Adrenal gland (tissue), 12 donors: ENCODE measurements around the gene UVRAG. TPM values are rescaled to one million over a fixed set of nuclear protein-coding genes. Genes with fewer than 3 reads are reported as not detected.

Experiments used
- DNase-seq, 7 donors: peaks; one replicate each; pipeline ENCODE4 v3.0.0-alpha.2; 2019 to 2020
- H3K27ac ChIP-seq, 5 donors: fragments of 200-600 bp; sonication (generic) in 4 of 5; 1 replicate in 3 of 5; 2 replicates in 2 of 5; pipeline versions ENCODE4 v1.5.1 to v1.8.0; 2016 to 2020; ENCODE audit warnings: mild to moderate bottlenecking in 1 of 5
- H3K27me3 ChIP-seq: fragments of 200-600 bp; 2 replicates; pipeline ENCODE4 v1.8.0; 2021
- H3K36me3 ChIP-seq, 2 donors: fragments of 200-600 bp; replicated peaks in 1 of 2; 1 replicate in 1 of 2; 2 replicates in 1 of 2; pipeline versions ENCODE4 v1.5.1 to v1.8.0; 2018 to 2022
- H3K4me1 ChIP-seq, 2 donors: fragments of 200-600 bp; replicated peaks in 1 of 2; 1 replicate in 1 of 2; 2 replicates in 1 of 2; pipeline versions ENCODE4 v1.5.1 to v1.8.0; 2018 to 2021
- H3K4me3 ChIP-seq, 4 donors: fragments of 200-600 bp; sonication (generic) in 3 of 4; one replicate each; pipeline ENCODE4 v1.5.1; 2016 to 2018
- H3K9me3 ChIP-seq, 3 donors: fragments of 200-600 bp; sonication (generic) in 1 of 3; replicated peaks in 1 of 3; 1 replicate in 2 of 3; 2 replicates in 1 of 3; pipeline versions ENCODE4 v1.5.1 to v1.8.0; 2016 to 2021
- POLR2A ChIP-seq, 2 donors: fragments of 450-650 bp; IDR thresholded peaks; one replicate each; pipeline ENCODE4 v1.6.1; 2017; ENCODE audit warnings: antibody characterized with exemption in 2 of 2, mild to moderate bottlenecking in 2 of 2, moderate library complexity in 1 of 2
- WGBS, 4 donors: extraction: QIAGEN DNeasy Blood & Tissue Kit in 2 of 4; methylation state at CpG; one replicate each; pipeline versions ENCODE4 v1.1.5 to v1.1.7; 2013 to 2017; 5-methylcytosine and 5-hydroxymethylcytosine counted together
- intact Hi-C, 2 donors: fragments of 100-400 bp; cut with DNase I; formaldehyde crosslinking; loops; one replicate each; pipeline versions ENCODE4 v1.14.1 to v1.15.0; 2022 to 2023
- polyA plus RNA-seq, 3 donors: library from polyadenylated mRNA; stranded (reverse); fragments of 200-250 nt in 2 of 3; fragments of 350-450 nt in 1 of 3; fragmentation: Illumina TruSeq in 1 of 3; extraction: RNeasy Lipid Tissue Mini Kit (QIAGEN cat#74804) in 1 of 3; gene quantifications; one replicate each; pipeline ENCODE4 v1.2.3, GENCODE V29; 2013 to 2014
- total RNA-seq, 9 donors: library from RNA; depleted of rRNA in 4 of 9; stranded (reverse); fragments of >200 nt in 4 of 9; fragments of 120-200 nt in 1 of 9; fragmentation: NEBNext Ultra II Directional in 1 of 9; extraction: Animal tissue kit (Norgen Biotek cat#: 25700) in 1 of 9; gene quantifications; one replicate each; pipeline versions ENCODE4 v1.1.0 to v1.2.4, GENCODE V29; 2013 to 2023
- TF ChIP-seq, protein P1 (sequence below), 6 experiments: fragments of 450-650 bp in 4 of 6; fragments of 200-600 bp in 2 of 6; sonication (generic) in 1 of 6; IDR thresholded peaks; 1 replicate in 5 of 6; 2 replicates in 1 of 6; pipeline versions ENCODE4 v1.5.1 to v1.8.0; 2016 to 2021; ENCODE audit warnings: antibody characterized with exemption in 6 of 6, mild to moderate bottlenecking in 2 of 6, moderate library complexity in 1 of 6
- donor health status: healthy with polysubstance abuse.
- donor health status: Bipolar disorder and iron deficiency.
- donor health status: DM: yes; HTN: yes; CAD: no.
- donor health status: DM: no; HTN: no; CAD: no.
- donor health status: DM: no; HTN: no; CAD: no.
- donor health status: DM: yes; HTN: yes; CAD: no.

UVRAG gene
- total and polyA plus RNA-seq, 12 donors: 10.9 to 61.4 (median 28.5) TPM

DNA sequence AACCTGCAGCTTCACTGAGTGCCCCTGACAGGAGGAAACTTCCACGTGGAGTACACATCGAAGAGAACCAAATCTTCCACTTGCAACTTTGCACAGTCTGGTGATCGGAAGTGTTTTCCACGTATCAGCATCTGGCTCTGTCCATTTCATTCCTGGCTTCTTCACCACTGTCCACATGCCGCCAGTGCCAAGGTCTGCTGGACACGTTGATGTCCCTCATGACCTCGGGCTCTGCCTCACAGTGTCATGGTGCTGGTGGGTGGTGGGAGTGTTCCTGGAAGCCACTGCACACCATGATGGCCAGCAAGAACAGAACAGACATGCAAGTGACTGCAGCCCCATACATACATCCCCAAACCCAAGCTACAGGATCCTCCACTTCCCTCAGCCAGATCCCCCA lies 342.9 kb downstream of the UVRAG start:
- peak in 1 of 7 donors; percentile 25 for DNase-seq
- Histone ChIP-seq H3K4me3 (no peak overlapping the region), H3K27me3 (no peaks in the 10 kb centered on the region), H3K4me1 (peaks cover 9 to 10% of the 10 kb centered on the region in 2 donors), H3K27ac (no peak overlapping the region), H3K9me3 (no peaks in the 10 kb centered on the region), H3K36me3 (no peaks in the 10 kb centered on the region)
- WGBS, 4 donors: 72 to 76% (median 75%) methylated on average over 3 to 7 of the region's 7 CpGs
- TF ChIP-seq, protein P1, sequence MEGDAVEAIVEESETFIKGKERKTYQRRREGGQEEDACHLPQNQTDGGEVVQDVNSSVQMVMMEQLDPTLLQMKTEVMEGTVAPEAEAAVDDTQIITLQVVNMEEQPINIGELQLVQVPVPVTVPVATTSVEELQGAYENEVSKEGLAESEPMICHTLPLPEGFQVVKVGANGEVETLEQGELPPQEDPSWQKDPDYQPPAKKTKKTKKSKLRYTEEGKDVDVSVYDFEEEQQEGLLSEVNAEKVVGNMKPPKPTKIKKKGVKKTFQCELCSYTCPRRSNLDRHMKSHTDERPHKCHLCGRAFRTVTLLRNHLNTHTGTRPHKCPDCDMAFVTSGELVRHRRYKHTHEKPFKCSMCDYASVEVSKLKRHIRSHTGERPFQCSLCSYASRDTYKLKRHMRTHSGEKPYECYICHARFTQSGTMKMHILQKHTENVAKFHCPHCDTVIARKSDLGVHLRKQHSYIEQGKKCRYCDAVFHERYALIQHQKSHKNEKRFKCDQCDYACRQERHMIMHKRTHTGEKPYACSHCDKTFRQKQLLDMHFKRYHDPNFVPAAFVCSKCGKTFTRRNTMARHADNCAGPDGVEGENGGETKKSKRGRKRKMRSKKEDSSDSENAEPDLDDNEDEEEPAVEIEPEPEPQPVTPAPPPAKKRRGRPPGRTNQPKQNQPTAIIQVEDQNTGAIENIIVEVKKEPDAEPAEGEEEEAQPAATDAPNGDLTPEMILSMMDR (IDR thresholded peaks at IDR 0.05): no peak
- intact Hi-C loops: loop anchor here in 1 of 2 donors (10.0 kb wide), 1 partner anchor 433 kb away; no protein-coding TSS in a partner anchor

DNA sequence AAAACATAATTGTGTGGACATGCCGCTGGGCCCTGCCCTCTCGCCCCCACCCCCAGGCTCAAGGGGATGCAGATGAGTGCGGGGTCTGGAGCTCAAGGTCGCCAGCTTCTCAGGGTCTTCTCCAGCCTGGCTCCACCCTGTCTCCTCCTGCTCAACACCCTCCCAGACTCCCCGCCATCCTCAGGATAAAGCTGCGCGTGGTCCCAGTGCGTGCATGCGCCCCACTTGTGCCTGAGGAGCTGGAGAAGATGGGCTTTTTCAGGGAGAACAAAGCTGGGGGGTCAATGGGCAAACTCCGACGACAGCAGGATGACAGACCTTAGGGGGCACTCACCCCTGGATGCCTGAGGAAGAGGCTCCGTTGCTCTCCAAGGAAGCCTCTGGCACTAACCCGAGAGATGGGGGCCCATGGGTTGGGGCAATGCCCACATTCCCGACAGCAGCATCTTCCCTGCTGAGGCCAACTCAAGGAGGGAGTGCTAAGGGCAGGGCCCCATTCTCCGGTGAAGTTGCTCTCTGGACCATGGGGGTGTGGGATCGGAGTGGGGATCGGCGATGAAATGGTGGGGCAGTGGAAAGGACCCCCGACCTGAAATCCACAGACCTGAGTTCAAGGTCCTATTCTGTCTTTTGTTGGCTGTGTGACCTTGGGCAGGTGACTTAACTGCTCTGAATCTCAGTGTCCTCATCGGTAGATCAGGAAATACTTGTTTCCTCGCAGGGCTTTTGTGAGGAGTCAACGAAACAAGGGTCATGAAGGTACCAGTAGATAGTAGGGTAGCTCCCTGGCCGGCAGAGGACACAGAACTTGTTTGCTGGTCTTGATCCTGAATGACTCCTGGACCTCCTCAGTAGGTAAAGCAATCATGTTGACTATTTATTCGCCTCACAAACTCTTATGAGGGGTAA lies 343.6 kb downstream of the UVRAG start:
- TF ChIP-seq, protein P1 (IDR thresholded peaks at IDR 0.05): no peak
- no peak for TF ChIP-seq POLR2A (IDR thresholded peaks at IDR 0.05)
- intact Hi-C loops: loop anchor here in 1 of 2 donors (10.0 kb wide), 1 partner anchor 434 kb away; no protein-coding TSS in a partner anchor

DNA sequence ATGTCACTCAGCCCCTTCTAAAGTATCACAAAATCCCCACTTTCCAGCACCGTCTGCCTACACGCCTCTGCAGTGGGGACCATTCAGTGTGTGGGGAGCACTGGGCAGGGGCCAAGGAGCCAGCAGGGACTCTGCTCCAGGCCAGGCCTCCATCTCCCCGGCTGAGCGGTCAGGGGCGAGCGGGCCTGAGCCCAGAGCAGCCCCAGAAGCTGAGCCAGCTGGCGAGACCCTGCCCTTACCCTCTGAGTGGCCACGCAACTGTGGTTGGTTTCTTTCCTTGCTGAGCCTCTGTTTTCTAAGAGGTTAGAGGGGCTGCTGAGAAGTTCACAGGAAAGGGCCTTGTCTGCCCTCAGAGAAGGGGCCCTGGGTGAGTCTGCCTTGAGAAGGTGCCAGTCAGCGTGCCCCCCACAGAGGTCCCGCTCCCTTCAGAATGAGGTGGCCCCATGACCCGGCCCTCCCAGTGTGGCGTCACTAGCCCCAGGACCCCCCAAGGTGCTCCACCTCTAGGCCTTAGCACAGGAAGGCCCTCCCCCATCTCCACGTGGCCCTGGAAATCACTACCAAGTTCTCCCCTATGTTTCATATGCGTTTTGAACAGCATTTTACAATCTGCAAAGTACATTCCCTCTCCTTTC lies 344.4 kb downstream of the UVRAG start:
- 82 to 95% (median 85%) methylated on average over 8 to 14 of the region's 14 CpGs for WGBS, 4 donors
- TF ChIP-seq POLR2A (IDR thresholded peaks at IDR 0.05): no peak
- TF ChIP-seq, protein P1 (IDR thresholded peaks at IDR 0.05): no peak
- no peaks in the 10 kb centered on the region for H3K9me3 ChIP-seq
- intact Hi-C loops: loop anchor here in 1 of 2 donors (10.0 kb wide), 1 partner anchor 435 kb away; no protein-coding TSS in a partner anchor
- DNase-seq: no peak
- no peaks in the 10 kb centered on the region for H3K27me3 ChIP-seq
- no peaks in the 10 kb centered on the region for H3K4me1 ChIP-seq
- no peaks in the 10 kb centered on the region for H3K36me3 ChIP-seq
- H3K4me3 ChIP-seq: no peak overlapping the region
- no peak overlapping the region for H3K27ac ChIP-seq

More for the DNA sequence above, 343.6 kb downstream of the UVRAG start:
- DNase-seq: no peak
- Histone ChIP-seq H3K27ac (no peak overlapping the region), H3K4me3 (no peak overlapping the region), H3K27me3 (no peaks in the 10 kb centered on the region), H3K36me3 (no peaks in the 10 kb centered on the region), H3K4me1 (peaks cover 3% of the 10 kb centered on the region in 2 donors), H3K9me3 (no peaks in the 10 kb centered on the region)
- 90 to 93% (median 92%) methylated on average over 18 to 24 of the region's 24 CpGs for WGBS, 4 donors

DNA sequence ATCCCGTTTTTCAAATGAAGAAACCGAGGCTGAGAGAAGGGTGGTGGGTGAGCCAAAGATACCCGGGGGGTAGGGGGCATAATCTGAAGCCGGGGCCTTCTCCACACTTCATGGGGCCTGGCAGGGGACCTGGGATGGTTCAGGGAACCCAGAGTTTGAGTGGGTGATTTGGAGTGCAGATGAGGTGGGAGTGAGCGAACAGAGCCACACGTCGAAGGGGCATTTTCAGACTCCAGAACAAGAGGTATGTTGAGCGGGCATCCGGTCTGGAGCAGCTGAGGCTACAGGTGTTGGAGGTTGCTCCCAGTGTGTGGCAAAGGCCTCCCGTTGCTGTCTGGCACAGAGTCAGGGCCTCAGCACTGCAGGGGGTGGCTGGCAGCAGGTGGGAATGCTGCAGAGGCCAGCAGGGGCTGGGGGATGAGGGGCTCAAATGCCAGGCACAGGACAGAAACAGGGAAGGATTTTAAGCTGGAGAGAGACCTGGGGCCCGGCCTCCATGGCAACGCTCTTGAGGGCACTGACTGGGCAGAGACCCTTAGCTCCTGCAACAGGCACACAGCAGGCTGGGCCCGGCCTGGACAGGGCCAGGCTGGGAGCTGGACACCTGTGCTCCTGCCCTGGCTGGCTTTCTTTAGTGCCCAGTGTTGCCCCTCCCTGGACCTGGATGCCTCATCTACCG lies 345.1 kb downstream of the UVRAG start:
- H3K27me3 ChIP-seq: no peaks in the 10 kb centered on the region
- intact Hi-C loops: loop anchor here in 1 of 2 donors (10.0 kb wide), 1 partner anchor 435 kb away; no protein-coding TSS in a partner anchor
- TF ChIP-seq, protein P1 (IDR thresholded peaks at IDR 0.05): no peak
- no peak for TF ChIP-seq POLR2A (IDR thresholded peaks at IDR 0.05)
- no peak overlapping the region for H3K4me3 ChIP-seq
- 80 to 91% (median 86%) methylated on average over 10 to 14 of the region's 14 CpGs for WGBS, 4 donors
- H3K36me3 ChIP-seq: no peaks in the 10 kb centered on the region
- DNase-seq: no peak
- H3K9me3 ChIP-seq: no peaks in the 10 kb centered on the region
- no peak overlapping the region for H3K27ac ChIP-seq
- no peaks in the 10 kb centered on the region for H3K4me1 ChIP-seq
